Chondrocyte (in vitro differentiated cells): ENCODE data around the gene IGSF21. TPM values are rescaled to one million over a fixed set of nuclear protein-coding genes. Genes with fewer than 3 reads are reported as not detected.

Experiments used
- DNase-seq: peaks from one replicate; pipeline ENCODE4 v3.0.0; 2021; ENCODE audit warnings: mixed read lengths, low spot score
- H3K27ac Mint-ChIP-seq: one replicate; pipeline ENCODE4 v1.8.0; 2021; ENCODE audit warnings: mild to moderate bottlenecking, moderate library complexity, mixed read lengths; ENCODE audit not compliant: unreplicated experiment
- H3K27me3 Mint-ChIP-seq: 2 replicates; pipeline ENCODE4 v1.8.0; 2021; ENCODE audit warnings: low read depth, mixed read lengths
- H3K36me3 Mint-ChIP-seq: 2 replicates; pipeline ENCODE4 v1.8.0; 2021; ENCODE audit warnings: low read depth, mixed read lengths
- H3K4me1 Mint-ChIP-seq: 2 replicates; pipeline ENCODE4 v1.8.0; 2021; ENCODE audit warnings: low read depth, mild to moderate bottlenecking, mixed read lengths
- H3K4me3 Mint-ChIP-seq: one replicate; pipeline ENCODE4 v1.8.0; 2021; ENCODE audit warnings: mild to moderate bottlenecking, moderate library complexity, mixed read lengths; ENCODE audit not compliant: unreplicated experiment
- H3K9me3 Mint-ChIP-seq: 2 replicates; pipeline ENCODE4 v1.8.0; 2021; ENCODE audit warnings: low read depth, mixed read lengths
- total RNA-seq: library from RNA; stranded (reverse); gene quantifications from 3 replicates; pipeline ENCODE4 v1.2.1, GENCODE V29; 2021
- TF ChIP-seq, protein P1 (sequence below): fragments of 200-600 bp; sonication (generic); IDR thresholded peaks from 2 replicates; pipeline ENCODE4 v1.5.0; 2021; ENCODE audit warnings: antibody characterized with exemption, mild to moderate bottlenecking, moderate library complexity

Gene IGSF21
- total RNA-seq, 1 donor from 2014 or later = not detected

DNA sequence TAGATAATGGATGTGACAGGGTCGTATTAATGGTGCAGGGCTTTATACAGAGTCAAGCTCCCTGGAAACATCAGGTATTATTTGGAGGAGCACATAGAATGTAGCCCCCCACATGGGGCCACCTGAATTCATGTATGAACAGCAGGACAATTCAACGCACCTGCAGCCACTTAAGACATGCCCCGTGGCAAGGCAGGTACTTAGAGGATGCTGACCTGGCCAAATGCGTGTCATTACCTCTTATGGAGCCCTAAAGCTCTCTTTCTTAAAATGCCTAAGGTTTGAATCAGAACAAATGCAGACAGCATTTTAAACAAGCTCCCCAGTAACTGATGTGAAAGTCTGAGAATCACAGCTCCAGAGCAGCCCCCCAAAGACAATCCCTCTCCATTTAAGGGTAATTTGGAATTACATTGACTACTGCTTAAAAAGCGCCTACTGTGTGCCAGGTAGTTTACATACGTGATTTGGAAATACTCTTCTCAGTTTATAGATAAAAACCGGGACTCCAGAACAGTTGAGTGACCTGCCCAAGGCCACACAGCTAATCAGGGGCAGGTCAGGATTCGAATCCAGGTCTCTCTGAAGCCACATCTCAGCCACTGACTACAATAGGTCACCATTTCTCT, 302.1 kb downstream of the IGSF21 start:
- TF ChIP-seq, protein P1, sequence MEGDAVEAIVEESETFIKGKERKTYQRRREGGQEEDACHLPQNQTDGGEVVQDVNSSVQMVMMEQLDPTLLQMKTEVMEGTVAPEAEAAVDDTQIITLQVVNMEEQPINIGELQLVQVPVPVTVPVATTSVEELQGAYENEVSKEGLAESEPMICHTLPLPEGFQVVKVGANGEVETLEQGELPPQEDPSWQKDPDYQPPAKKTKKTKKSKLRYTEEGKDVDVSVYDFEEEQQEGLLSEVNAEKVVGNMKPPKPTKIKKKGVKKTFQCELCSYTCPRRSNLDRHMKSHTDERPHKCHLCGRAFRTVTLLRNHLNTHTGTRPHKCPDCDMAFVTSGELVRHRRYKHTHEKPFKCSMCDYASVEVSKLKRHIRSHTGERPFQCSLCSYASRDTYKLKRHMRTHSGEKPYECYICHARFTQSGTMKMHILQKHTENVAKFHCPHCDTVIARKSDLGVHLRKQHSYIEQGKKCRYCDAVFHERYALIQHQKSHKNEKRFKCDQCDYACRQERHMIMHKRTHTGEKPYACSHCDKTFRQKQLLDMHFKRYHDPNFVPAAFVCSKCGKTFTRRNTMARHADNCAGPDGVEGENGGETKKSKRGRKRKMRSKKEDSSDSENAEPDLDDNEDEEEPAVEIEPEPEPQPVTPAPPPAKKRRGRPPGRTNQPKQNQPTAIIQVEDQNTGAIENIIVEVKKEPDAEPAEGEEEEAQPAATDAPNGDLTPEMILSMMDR = no peak
- H3K36me3 Mint-ChIP-seq = no peaks in the 10 kb centered on the region
- no peaks in the 10 kb centered on the region for H3K4me1 Mint-ChIP-seq
- H3K9me3 Mint-ChIP-seq = peaks cover 22% of the 10 kb centered on the region
- DNase-seq = no peak
- H3K4me3 Mint-ChIP-seq = no peak overlapping the region
- peaks cover 2% of the 10 kb centered on the region for H3K27me3 Mint-ChIP-seq
- no peak overlapping the region for H3K27ac Mint-ChIP-seq

DNA sequence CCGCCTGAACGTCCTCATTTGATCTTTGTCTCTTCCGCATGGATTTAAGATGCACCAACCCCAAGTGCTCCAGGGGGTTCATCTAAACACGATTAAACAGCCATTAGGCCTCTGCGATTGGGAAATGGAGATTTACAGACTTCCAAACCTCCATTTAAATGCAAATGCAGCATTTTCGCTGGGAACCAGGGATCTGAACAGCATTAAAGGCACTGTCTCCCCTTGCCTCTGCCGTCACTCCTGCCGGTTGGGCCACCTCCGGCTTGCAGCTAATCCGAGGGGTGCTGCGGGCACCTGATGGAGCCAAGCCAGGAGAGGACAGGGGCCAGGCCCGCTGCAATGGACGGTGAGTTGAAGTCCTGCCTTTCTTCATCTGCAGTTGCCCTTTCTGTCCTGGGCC, 302.8 kb downstream of the IGSF21 start:
- no peak for DNase-seq
- H3K27me3 Mint-ChIP-seq = peaks cover 2% of the 10 kb centered on the region
- H3K4me1 Mint-ChIP-seq = no peaks in the 10 kb centered on the region
- TF ChIP-seq, protein P1 = no peak
- no peaks in the 10 kb centered on the region for H3K36me3 Mint-ChIP-seq
- no peak overlapping the region for H3K27ac Mint-ChIP-seq
- no peak overlapping the region for H3K4me3 Mint-ChIP-seq
- H3K9me3 Mint-ChIP-seq = peaks cover 22% of the 10 kb centered on the region

DNA sequence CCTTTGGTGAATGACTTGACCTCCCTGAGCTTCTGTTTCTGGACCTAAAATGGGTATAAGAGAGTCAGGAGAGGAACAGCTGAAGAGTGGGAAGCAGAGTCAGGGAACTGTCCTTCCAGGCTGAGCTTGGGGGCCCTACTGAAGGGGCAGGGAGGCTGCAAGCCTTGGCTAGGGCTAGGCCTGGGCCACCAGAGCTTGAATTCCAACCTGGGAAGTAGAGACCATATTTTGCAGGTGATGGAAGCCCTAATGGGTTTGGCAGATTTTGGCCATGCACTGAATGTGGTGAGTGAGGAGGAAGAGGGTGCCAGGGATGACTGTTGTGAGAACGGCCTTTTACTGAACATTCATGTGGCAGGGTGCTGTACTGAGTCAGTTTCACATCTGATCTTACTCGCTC, 303.7 kb downstream of the IGSF21 start:
- H3K9me3 Mint-ChIP-seq = peaks cover 22% of the 10 kb centered on the region
- no peak overlapping the region for H3K4me3 Mint-ChIP-seq
- peaks cover 2% of the 10 kb centered on the region for H3K27me3 Mint-ChIP-seq
- no peaks in the 10 kb centered on the region for H3K36me3 Mint-ChIP-seq
- TF ChIP-seq, protein P1 = no peak
- no peak overlapping the region for H3K27ac Mint-ChIP-seq
- DNase-seq = no peak
- H3K4me1 Mint-ChIP-seq = no peaks in the 10 kb centered on the region

DNA sequence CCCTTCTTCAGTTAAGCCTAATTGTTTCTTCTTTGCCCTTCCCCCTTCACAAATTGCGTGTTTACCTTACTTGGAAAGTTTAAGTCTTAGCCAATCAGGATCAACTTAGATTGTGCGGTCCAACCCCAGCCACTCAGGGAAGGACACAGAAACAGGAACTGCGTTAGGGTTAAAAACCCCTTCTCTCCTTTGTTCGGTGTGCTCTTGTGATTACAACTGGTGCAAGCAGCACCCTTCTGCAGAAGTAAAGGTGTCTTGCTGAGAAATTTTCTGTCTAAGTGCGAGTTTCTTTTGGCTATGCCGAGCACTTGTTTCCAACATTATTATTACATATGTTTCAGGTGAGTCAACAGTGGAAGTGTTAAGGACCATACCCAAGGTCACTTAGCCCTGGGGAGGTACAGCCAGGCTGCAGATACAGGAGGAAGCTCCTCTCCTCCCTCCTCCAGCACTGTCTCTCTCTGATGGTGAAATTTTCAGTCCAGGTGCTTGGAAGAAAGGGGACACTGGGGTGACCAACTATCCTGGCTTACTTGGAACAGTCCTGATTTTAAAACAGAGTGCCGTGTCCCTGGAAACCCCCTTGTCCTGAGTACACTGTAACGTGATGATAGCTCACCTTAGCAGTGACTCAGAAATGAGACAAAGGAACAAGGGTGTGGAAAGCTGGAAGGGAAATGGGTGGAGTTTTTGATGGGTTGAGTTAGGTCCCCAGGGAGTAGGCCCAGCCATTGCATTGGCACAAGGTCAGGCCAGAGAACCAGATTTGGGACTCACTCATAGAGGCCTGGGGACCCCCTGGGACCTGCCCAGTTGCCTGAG, 304.4 kb downstream of the IGSF21 start:
- no peaks in the 10 kb centered on the region for H3K27me3 Mint-ChIP-seq
- H3K27ac Mint-ChIP-seq = no peak overlapping the region
- H3K4me3 Mint-ChIP-seq = no peak overlapping the region
- TF ChIP-seq, protein P1 = no peak
- no peaks in the 10 kb centered on the region for H3K4me1 Mint-ChIP-seq
- no peak for DNase-seq
- peaks cover 22% of the 10 kb centered on the region for H3K9me3 Mint-ChIP-seq
- H3K36me3 Mint-ChIP-seq = no peaks in the 10 kb centered on the region

DNA sequence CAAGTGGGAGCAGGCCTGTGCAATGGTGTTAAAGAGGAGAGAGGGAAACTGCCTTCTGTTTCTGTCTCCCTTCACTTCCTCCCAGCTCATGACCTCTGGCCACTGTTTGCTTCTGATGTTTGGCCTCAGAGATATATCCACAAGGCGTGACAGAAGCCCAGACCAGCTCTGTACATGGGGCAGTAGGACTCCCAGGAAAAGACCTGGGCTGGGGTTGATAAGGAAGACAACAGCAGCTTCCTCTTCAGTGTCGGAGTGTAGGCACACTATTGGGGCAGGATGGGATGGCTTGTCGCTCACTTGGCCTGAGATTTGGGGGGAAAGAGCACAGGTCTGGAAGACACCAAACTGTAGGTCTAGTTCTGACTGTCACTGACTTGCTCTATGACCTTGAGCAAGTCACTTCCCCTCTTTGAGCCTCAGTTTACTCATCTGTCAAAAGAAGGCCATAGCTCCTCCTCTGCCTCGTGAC, 305.3 kb downstream of the IGSF21 start:
- H3K27ac Mint-ChIP-seq = no peak overlapping the region
- TF ChIP-seq, protein P1 = no peak

More for the DNA sequence above, 305.3 kb downstream of the IGSF21 start:
- Mint-ChIP-seq H3K4me3 (no peak overlapping the region), H3K9me3 (peaks cover 22% of the 10 kb centered on the region), H3K27me3 (no peaks in the 10 kb centered on the region), H3K36me3 (no peaks in the 10 kb centered on the region), H3K4me1 (no peaks in the 10 kb centered on the region)
- DNase-seq = no peak
